Testis (tissue), 2 donors: ENCODE measurements around the gene DOC2A.

Experiments used
- CTCF ChIP-seq, 3 experiments: fragments of 450-650 bp in 2 of 3; fragments of 200-600 bp in 1 of 3; sonication (generic) in 1 of 3; IDR thresholded peaks; one replicate each; pipeline ENCODE4 v1.5.1; 2016 to 2019; ENCODE audit warnings: antibody characterized with exemption in 3 of 3, mild to moderate bottlenecking in 2 of 3, moderate library complexity in 1 of 3
- POLR2A ChIP-seq: fragments of 450-650 bp; IDR thresholded peaks from one replicate; pipeline ENCODE4 v1.6.1; 2017; ENCODE audit warnings: antibody characterized with exemption, mild to moderate bottlenecking, moderate library complexity

- no peak for TF ChIP-seq CTCF (IDR thresholded peaks at IDR 0.05)
- TF ChIP-seq POLR2A = no peak
These were observed 14.3 kb upstream of the DOC2A start for GRCh38 chr16:30025156-30025555.
